GM15510 (cell line): ENCODE measurements around the gene PLA2G4F.

Source experiments
- POLR2A ChIP-seq: IDR thresholded peaks from 3 replicates; pipeline ENCODE4 v1.6.1; 2011; ENCODE audit warnings: borderline replicate concordance; ENCODE audit not compliant: insufficient read length; ENCODE audit errors: extremely low read depth

PLA2G4F gene

DNA sequence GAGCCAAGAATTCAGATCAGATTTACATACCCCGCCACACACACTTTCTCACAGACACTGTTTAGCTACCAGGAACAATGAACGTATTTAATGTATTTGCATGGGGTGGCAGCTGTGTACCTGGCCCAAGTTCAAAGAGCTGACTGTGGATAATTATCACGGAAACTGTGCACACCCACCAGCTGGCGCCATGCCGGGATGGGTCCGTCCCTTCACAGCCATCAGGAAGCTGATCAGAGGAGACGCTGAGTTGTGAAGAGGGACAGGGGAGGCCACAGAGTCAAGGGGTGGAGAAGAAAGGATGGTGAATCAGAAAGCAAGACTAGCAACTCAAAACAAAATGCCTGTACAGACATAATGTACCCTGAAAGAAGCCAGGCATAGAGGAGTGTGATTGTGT lies 49.0 kb downstream of the PLA2G4F start:
- no peak for TF ChIP-seq POLR2A

DNA sequence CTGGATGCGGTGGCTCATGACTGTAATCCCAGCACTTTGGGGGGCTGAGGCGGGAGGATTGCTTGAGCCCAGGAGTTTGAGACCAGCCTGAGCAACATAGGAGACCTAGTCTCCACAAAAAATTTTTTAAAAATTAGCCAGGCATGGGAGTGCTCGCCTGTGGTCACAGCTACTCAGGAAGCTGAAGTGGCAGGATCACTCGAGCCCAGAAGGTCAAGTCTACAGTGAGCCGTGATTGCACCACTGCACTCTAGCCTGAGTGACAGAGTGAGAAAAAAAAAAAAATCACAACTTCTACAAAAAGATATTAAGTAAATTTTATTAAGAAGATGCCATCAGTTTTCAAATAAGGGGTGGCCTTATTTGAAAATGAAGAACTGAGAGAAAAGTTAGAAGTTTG lies 50.1 kb downstream of the PLA2G4F start:
- TF ChIP-seq POLR2A = no peak

DNA sequence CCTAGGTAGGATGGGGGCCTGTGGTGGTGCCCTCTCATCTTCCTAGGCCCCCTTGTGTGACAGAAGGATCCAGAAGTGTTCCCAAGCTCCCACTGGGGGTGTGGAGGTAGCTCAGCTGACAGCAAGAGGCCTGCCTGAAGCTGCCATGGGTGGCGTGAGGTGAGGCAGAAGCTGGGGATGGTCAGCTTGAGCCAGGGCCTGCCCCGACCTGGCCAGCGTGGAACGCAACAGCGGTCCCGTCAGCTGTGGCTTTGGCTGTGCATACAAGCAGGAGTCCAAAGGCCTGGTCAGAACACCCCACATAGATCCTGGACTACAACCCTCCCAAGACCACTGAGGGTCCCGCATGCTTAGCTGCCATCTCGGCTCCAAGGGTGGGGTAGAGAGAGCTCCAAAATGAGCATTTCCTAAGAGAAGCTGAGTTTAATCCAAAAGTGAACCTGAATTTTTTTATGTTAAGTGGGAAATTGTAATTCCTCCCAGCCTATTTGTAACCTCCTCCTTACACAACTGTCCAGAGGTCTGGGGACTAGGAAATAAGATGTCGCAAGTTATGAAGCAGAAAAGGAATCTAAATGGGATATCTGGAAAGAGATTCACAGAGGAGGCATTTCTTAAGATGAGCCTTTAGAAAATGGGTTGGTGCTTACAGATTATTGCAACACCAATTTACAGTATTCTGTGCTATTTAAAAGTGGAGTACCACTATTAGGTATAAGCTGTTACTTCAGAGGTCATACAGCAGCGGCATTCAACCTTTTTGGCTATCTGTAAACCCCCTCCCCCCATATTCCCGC lies 52.1 kb downstream of the PLA2G4F start:
- no peak for TF ChIP-seq POLR2A

DNA sequence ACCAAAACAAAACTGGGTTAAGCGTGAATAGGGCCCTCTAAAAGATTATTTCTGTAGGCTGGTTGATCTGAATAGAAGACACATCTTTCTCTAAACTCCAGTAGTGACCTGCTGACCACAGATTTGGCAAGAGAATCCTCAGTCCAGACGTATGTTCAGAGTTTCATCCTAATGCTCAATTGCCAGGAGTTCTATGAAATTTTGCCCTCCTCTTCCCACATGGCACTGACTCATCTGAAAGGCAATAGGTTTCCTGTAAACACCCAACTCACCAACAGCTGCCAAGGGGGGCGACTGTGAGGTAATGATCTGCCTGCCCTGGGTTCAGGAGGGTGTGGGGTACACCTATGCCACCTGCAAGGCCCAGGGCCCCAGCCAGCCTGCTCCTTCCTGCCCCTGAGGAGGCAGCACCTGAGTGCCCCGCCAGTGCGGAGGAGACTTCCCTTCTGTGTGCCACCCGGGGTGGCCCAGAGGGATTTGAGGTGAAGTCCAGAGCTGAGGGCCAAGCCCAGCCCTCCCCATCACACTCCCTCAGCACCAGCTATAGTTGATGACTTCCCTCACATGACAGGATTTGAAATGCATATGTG lies 53.7 kb downstream of the PLA2G4F start:
- TF ChIP-seq POLR2A = no peak

DNA sequence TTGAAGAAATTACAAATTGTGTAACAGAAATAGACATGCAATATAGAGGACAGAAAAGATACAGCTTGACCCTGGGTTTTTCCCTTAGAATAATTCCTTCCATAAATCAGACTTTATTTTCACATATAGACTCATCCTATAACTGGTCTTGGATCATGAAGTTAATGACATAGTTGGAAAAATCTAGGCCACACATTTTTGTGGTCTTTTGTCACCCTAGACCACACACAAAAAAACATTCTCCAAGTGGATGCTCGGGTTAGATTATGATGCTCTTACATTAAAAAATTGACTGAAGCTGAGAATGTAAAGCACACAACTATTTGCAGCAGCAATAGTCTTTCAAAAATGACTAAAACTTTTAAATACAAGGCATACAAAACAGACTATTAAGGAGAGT lies 54.6 kb downstream of the PLA2G4F start:
- TF ChIP-seq POLR2A = no peak

DNA sequence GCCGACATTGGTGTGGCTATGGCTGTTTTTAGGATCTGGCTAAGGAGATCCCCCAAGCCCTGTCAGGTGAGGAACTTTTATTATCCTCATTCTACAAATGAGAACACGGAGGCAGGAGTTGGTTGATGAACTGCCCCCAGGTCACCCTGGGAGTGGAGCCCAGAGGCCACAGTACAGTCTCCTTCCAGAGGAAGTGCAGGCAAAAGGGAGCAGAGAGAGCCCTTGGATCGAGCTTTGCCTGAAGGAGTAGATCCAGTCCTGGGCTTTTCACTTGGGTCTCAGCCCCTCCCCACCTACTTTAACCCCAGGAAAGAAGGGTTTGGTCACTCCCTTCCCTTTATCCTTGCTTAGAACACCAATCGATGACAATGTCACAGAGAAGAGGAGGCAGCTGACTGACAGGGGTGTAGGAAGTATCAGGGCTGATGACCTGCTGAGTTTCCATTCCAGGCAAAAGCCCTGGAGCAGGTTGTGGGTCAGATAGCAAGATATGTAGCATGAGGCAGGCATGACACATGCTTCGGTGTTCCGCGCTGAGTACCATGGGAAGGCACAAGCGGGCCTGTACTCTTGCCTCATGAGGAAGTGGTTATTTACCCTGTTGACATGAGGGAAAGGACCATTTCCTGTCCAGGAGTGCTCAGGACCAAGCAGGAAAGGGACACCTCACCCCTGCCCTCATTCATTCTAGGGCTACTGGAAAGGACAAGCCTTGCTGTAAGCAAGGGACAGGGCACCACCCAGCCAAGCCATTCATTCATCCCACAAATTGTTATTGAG lies 56.2 kb downstream of the PLA2G4F start:
- no peak for TF ChIP-seq POLR2A

DNA sequence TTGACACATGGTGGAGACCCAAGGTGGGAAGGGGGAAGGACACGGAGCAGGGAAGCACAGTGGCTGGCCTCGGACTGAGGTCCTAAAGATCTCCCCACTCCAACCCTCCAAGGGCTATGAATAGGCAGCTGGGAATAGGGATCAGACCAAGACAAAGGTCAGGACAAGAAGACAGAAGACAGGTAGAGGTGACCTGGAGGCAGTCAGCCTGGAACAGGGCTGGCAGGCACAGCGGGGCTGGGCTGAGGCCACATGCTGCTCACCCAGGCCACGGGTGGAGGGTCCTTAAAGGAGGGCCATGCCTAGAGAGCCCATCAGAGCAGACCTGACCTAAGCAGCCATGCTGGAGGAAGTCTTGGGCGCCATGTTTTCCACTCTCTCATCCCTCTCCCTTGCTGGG lies 59.4 kb downstream of the PLA2G4F start:
- TF ChIP-seq POLR2A = no peak

DNA sequence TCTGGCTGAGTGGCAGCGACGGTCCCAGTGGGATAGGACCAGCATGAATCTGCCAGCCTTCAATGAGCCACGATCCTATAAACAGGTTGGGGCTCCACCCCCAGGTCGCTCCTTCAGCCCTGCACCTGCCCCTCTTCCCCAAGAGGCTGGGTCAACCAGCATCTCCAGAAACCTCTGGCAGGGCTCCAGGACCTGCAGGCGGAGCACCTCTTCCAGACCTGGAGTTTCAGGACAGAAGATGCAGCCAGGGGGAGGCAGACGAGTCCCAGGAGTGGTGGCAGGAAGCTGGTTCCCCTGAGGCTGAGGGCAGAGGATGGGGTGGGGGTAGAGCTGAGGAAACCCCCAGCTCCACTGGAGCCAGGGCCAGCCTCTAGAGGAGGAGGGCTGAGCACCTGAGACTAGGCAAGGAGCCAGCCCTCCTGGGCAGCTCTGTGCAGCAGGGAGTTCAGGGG lies 61.9 kb downstream of the PLA2G4F start, which contains the start of gene PLA2G4D:
Gene PLA2G4D (minus strand): TSS at position 51 of the 452 bp plus-strand sequence. CDS start 103 bp downstream, outside the sequence.
- TF ChIP-seq POLR2A = no peak

DNA sequence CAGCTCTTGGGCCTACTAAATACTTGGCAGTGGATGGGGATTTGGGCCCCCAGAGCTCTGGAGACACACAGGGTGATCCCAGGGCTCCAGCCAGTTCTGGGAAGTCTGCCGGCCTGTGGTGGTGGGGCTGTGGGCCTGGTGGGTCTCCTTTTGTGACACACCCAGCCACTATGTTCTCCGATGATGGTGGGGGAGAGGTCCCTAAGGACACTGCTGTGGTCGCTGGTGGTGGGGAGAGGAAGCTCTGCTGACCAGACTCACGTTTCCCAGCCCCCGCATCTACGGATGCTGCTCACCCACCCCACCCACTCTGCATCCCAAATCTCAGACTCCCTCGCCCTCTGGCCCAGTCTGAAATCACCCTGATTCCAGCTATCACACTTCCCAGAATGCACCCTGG lies 62.5 kb downstream of the PLA2G4F start:
- no peak for TF ChIP-seq POLR2A

DNA sequence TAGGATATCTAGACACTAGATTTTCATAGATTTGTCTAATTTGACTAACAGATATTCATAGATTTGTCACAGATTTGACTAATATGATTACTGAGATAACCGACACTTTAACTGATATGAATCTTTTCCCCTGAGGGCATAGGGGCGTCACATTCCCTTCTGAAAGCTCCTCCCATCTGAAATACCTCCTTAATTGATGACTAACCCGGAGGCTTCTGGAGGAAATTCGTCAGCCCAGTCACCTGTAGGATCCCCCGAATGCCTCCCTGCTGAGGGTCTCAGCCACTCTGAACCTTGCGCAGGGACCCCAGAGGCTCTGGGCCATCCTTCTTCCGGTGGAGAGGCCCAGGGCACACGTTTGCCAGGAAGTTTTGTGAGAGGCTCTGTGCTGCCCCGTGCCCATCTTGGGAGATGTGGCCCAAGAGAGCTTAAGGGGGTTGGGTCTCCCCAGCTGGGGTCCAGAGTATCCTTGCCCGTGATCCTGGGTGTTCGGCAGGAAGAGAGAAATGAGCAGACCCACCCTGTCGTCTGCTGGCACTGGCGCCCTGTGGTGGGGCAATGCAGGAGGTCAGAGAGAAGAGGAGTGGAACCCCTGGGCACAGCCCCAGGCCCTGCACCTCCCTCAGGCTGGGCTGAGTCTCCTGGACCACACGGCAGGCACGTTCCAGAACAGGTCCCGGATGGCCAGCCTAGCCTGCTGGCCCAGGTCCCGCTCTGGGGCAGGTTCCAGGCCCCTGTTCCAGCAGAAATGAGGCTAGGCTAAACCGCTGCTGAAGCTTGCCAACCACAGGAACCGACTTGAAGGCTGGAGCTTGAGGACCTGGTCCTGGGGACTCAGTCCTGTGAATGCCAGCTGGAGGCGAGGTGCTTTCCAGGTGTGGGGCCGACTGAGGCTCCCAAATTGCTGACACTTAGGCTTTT lies 63.8 kb downstream of the PLA2G4F start:
- TF ChIP-seq POLR2A = no peak

DNA sequence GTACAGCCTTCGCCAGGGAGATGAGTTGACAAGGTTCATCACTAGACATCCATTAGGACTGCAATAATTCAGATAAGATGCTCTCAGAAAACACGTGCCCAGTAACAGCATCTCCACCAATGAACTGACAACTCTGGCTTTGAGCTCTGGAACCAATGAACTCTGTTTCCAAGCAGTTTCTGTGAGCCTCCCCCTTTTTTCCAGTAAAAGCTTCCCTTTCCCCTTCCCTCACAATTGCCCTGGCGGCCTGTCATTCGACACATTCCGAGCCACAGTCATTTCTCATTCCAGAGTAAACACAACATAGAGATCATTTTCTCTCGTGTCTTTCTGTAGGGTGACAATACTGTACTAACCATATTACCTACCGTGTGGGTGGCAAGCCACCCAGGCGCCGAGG lies 65.7 kb downstream of the PLA2G4F start:
- TF ChIP-seq POLR2A = no peak

DNA sequence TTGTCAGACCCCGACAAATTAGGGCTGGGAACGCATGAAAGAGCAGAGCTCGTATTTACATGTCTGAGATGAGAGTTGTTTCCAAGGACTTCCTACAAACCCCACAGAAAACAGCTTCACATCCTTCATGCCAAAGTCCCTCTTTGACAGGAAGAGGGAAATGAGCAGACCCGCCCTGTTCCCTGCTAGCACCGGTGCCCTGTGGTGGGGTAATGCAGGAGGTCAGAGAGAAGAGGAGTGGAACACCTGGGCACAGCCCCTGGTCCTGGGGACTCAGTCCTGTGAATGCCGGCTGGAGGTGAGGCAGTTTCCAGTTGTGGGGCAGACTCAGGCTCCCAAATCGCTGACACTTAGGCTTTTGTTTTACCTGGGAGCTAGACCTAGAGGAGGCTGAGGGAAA lies 66.1 kb downstream of the PLA2G4F start:
- no peak for TF ChIP-seq POLR2A

DNA sequence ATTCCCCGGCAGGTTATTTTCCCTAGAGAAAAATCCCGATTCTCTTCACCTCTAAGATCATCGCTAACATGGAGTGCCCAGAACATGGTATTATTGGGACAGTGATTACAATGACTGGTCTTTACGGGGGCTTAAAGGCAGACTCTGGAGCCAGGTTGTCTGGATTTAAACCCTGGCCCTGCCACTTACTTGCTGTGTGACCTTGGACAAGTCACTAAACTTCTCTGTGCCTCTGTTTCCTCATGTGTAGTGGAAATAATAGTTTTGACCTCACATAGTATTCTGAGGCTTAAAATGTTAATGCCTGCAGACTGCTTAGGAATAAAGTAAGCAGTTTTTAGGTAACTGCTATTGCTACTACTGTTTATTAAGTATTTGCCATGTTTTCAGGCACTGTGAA lies 66.5 kb downstream of the PLA2G4F start:
- TF ChIP-seq POLR2A = no peak
